GM23338 (cell line): Measurements from ENCODE around the gene CXCR5. TPM values are rescaled to one million over a fixed set of nuclear protein-coding genes. Genes with fewer than 3 reads are reported as not detected.

ENCODE experiments used
- ATAC-seq: fragments of 200-7000 bp; cut with Tn5 transposase; 3 replicates; pipeline ENCODE4 v1.9.1; 2020
- DNase-seq: peaks from one replicate; pipeline ENCODE4 v3.0.0-alpha.2; 2015; ENCODE audit warnings: low spot score
- H2AFZ ChIP-seq: fragments of 200-600 bp; sonication (generic); 2 replicates; pipeline ENCODE4 v1.8.0; 2016; ENCODE audit warnings: antibody characterized with exemption, mild to moderate bottlenecking, moderate library complexity
- H3F3A ChIP-seq: fragments of 200-600 bp; sonication (generic); replicated peaks from 2 replicates; pipeline ENCODE4 v1.8.0; 2017; ENCODE audit warnings: antibody characterized with exemption, mixed run types, low read depth
- H3K27ac ChIP-seq: fragments of 200-600 bp; sonication (generic); 2 replicates; pipeline ENCODE4 v1.6.1; 2016; ENCODE audit warnings: low read depth
- H3K27me3 ChIP-seq: fragments of 200-600 bp; sonication (generic); 2 replicates; pipeline ENCODE4 v1.8.0; 2016; ENCODE audit warnings: mild to moderate bottlenecking, mixed run types, moderate library complexity; ENCODE audit not compliant: insufficient read depth
- H3K36me3 ChIP-seq: fragments of 200-600 bp; sonication (generic); 2 replicates; pipeline ENCODE4 v1.8.0; 2016; ENCODE audit warnings: mild to moderate bottlenecking; ENCODE audit not compliant: insufficient read depth
- H3K4me1 ChIP-seq: fragments of 200-600 bp; sonication (generic); 2 replicates; pipeline ENCODE4 v1.8.0; 2016; ENCODE audit warnings: mild to moderate bottlenecking, moderate library complexity; ENCODE audit not compliant: insufficient read depth
- H3K4me2 ChIP-seq: fragments of 200-600 bp; sonication (generic); 2 replicates; pipeline ENCODE4 v1.7.1; 2017; ENCODE audit warnings: mixed run types
- H3K4me3 ChIP-seq: fragments of 200-600 bp; sonication (generic); 2 replicates; pipeline ENCODE4 v1.6.1; 2016; ENCODE audit warnings: mixed run types
- H3K79me2 ChIP-seq: fragments of 200-600 bp; sonication (generic); replicated peaks from 2 replicates; pipeline ENCODE4 v1.8.0; 2017; ENCODE audit warnings: mild to moderate bottlenecking; ENCODE audit not compliant: insufficient read depth
- H3K9me2 ChIP-seq: fragments of 200-600 bp; sonication (generic); 2 replicates; pipeline ENCODE4 v1.8.0; 2017; ENCODE audit not compliant: insufficient read depth
- H4K20me1 ChIP-seq: fragments of 200-600 bp; sonication (generic); replicated peaks from 2 replicates; pipeline ENCODE4 v1.8.0; 2017; ENCODE audit warnings: mild to moderate bottlenecking; ENCODE audit not compliant: insufficient read depth
- H3K27ac Mint-ChIP-seq: 2 replicates; pipeline ENCODE4 v1.8.0; 2020; ENCODE audit warnings: inconsistent platforms, mild to moderate bottlenecking, moderate library complexity, mixed read lengths
- H3K27me3 Mint-ChIP-seq: 3 replicates; pipeline ENCODE4 v1.8.0; 2022; ENCODE audit warnings: low read depth, mild to moderate bottlenecking, moderate library complexity, mixed read lengths, inconsistent platforms; ENCODE audit not compliant: insufficient read depth, poor library complexity
- H3K36me3 Mint-ChIP-seq: 3 replicates; pipeline ENCODE4 v1.8.0; 2021; ENCODE audit warnings: low read depth, mild to moderate bottlenecking, inconsistent platforms, moderate library complexity, mixed read lengths
- H3K4me1 Mint-ChIP-seq: 3 replicates; pipeline ENCODE4 v1.8.0; 2020; ENCODE audit warnings: mild to moderate bottlenecking, inconsistent platforms, mixed read lengths
- H3K4me3 Mint-ChIP-seq: 3 replicates; pipeline ENCODE4 v1.8.0; 2021; ENCODE audit warnings: moderate library complexity, mild to moderate bottlenecking, inconsistent platforms, mixed read lengths
- H3K9me3 Mint-ChIP-seq: 3 replicates; pipeline ENCODE4 v1.8.0; 2020; ENCODE audit warnings: moderate library complexity, mild to moderate bottlenecking, inconsistent platforms, mixed read lengths
- EZH2phosphoT487 ChIP-seq: fragments of 200-600 bp; sonication (generic); IDR thresholded peaks from one replicate; pipeline ENCODE4 v1.8.1; 2018; ENCODE audit warnings: antibody characterized with exemption; ENCODE audit not compliant: unreplicated experiment
- POLR2AphosphoS5 ChIP-seq: IDR thresholded peaks from 2 replicates; pipeline ENCODE4 v1.6.1; 2016; ENCODE audit warnings: antibody characterized with exemption, low read depth
- polyA plus RNA-seq: library from polyadenylated mRNA; unstranded; fragments of >200 nt; fragmentation: Nextera tagmentation; extraction: Ambion mirVana; gene quantifications from 2 replicates; pipeline ENCODE4 v1.2.1, GENCODE V29; 2016
- total RNA-seq: library from RNA; depleted of rRNA; stranded (reverse); fragments of >200 nt; shearing (Covaris generic); gene quantifications from 2 replicates; pipeline ENCODE4 v1.2.3, GENCODE V29; 2014
- TF ChIP-seq, protein P1 (sequence below): fragments of 250-450 bp; sonication (Bioruptor Pico); IDR thresholded peaks from 2 replicates; pipeline ENCODE4 v1.5.0; 2020; ENCODE audit warnings: mild to moderate bottlenecking, moderate library complexity

The CXCR5 gene
- total and polyA plus RNA-seq, 2 experiments from 2014 or later, result 0.18 TPM; not detected in 1

DNA sequence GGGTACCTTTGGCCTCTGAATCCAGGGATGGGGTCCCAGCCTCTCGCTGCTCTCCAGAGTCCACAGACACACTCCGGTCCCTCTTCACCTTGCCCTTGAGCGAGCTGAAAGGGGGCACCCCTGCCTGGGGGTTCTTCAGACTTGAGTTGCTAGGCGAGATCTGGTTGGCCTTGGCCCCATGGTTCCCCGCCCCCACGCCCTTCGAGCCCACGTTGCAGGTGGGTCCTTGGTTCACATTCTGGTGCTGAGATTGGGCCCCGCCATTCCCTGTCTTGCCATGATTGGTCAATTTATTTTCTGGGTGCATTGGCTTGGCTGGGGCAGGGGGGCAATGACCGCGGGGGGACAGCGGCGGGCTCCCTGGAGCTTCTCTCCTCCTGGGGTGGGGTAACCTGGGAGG is 24.6 kb downstream of the CXCR5 start (continued):
- TF ChIP-seq, protein P1, sequence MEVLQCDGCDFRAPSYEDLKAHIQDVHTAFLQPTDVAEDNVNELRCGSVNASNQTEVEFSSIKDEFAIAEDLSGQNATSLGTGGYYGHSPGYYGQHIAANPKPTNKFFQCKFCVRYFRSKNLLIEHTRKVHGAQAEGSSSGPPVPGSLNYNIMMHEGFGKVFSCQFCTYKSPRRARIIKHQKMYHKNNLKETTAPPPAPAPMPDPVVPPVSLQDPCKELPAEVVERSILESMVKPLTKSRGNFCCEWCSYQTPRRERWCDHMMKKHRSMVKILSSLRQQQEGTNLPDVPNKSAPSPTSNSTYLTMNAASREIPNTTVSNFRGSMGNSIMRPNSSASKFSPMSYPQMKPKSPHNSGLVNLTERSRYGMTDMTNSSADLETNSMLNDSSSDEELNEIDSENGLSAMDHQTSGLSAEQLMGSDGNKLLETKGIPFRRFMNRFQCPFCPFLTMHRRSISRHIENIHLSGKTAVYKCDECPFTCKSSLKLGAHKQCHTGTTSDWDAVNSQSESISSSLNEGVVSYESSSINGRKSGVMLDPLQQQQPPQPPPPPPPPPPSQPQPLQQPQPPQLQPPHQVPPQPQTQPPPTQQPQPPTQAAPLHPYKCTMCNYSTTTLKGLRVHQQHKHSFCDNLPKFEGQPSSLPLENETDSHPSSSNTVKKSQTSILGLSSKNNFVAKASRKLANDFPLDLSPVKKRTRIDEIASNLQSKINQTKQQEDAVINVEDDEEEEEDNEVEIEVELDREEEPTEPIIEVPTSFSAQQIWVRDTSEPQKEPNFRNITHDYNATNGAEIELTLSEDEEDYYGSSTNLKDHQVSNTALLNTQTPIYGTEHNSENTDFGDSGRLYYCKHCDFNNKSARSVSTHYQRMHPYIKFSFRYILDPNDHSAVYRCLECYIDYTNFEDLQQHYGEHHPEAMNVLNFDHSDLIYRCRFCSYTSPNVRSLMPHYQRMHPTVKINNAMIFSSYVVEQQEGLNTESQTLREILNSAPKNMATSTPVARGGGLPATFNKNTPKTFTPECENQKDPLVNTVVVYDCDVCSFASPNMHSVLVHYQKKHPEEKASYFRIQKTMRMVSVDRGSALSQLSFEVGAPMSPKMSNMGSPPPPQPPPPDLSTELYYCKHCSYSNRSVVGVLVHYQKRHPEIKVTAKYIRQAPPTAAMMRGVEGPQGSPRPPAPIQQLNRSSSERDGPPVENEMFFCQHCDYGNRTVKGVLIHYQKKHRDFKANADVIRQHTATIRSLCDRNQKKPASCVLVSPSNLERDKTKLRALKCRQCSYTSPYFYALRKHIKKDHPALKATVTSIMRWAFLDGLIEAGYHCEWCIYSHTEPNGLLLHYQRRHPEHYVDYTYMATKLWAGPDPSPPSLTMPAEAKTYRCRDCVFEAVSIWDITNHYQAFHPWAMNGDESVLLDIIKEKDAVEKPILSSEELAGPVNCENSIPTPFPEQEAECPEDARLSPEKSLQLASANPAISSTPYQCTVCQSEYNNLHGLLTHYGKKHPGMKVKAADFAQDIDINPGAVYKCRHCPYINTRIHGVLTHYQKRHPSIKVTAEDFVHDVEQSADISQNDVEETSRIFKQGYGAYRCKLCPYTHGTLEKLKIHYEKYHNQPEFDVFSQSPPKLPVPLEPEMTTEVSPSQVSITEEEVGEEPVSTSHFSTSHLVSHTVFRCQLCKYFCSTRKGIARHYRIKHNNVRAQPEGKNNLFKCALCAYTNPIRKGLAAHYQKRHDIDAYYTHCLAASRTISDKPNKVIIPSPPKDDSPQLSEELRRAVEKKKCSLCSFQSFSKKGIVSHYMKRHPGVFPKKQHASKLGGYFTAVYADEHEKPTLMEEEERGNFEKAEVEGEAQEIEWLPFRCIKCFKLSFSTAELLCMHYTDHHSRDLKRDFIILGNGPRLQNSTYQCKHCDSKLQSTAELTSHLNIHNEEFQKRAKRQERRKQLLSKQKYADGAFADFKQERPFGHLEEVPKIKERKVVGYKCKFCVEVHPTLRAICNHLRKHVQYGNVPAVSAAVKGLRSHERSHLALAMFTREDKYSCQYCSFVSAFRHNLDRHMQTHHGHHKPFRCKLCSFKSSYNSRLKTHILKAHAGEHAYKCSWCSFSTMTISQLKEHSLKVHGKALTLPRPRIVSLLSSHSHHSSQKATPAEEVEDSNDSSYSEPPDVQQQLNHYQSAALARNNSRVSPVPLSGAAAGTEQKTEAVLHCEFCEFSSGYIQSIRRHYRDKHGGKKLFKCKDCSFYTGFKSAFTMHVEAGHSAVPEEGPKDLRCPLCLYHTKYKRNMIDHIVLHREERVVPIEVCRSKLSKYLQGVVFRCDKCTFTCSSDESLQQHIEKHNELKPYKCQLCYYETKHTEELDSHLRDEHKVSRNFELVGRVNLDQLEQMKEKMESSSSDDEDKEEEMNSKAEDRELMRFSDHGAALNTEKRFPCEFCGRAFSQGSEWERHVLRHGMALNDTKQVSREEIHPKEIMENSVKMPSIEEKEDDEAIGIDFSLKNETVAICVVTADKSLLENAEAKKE, result no peak

DNA sequence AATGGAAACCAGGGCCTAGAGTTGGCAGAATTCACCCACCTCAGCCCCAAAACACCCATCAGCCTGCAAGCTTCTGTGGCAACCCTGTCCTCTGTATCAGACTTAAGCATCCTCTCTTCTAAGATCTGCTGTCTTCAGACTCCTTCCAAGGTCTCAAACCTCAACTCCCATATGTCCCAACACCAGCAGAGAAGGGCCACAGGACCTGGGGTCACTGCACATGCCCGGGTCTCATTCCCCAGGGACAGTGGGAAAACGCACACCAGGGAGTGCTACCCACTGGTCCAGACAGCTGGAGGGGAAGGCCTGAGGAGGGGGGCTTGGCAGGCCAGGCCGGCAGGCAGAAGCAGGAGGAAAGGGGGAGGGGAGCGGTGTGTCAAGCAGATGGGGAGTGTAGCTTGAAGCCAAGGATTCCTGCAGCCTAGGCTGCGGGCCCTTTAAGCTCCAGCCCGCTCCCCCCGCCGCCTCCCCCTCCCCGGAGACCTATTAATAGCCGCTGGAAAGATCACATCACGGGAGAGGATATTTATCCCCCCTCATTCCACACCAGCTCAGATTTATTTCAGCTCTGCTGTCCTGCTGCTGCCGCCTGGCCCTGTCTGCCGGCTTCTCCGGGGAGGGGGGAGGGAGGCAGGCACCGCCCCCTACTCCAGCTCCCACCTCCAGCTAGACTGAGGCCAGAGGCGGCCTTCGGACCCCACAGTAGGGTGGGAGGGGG is 25.4 kb downstream of the CXCR5 start:
- Mint-ChIP-seq H3K4me3 (peak overlapping the region; percentile 80), H3K27me3 (peaks cover 23% of the 10 kb centered on the region), H3K9me3 (no peaks in the 10 kb centered on the region), H3K27ac (peak overlapping the region; percentile 98), H3K4me1 (peaks cover 48% of the 10 kb centered on the region), H3K36me3 (peaks cover 41% of the 10 kb centered on the region)
- DNase-seq (peak; percentile 80), ATAC-seq (peak; percentile 1)
- H3K4me2 ChIP-seq, result peak overlapping the region; percentile 78
- H3K27ac ChIP-seq, result peak overlapping the region; percentile 95
- no peak overlapping the region for H2AFZ ChIP-seq
- TF ChIP-seq EZH2phosphoT487, result no peak
- TF ChIP-seq POLR2AphosphoS5, result peak; percentile 9; the same call in 1 of the 2 replicates
- H3F3A ChIP-seq, result peaks cover 28% of the 10 kb centered on the region
- H3K36me3 ChIP-seq, result peaks cover 9% of the 10 kb centered on the region; the same call in 1 of the 2 replicates
- peaks cover 19% of the 10 kb centered on the region for H4K20me1 ChIP-seq
- peaks cover 68% of the 10 kb centered on the region for H3K79me2 ChIP-seq
- H3K4me1 ChIP-seq, result peaks cover 46% of the 10 kb centered on the region
- H3K9me2 ChIP-seq, result no peaks in the 10 kb centered on the region
- peak overlapping the region; percentile 55 for H3K4me3 ChIP-seq
- H3K27me3 ChIP-seq, result no peaks in the 10 kb centered on the region
